ENCODE results near the gene C4B. TPM values are rescaled to one million over a fixed set of nuclear protein-coding genes. Genes with fewer than 3 reads are reported as not detected.

The C4B gene
- total and polyA plus RNA-seq, 9 of the 15 experiments (the other 6 are each of a cell fraction or from before 2014, with no cell fraction given) = 0.32 to 8.8 (median 5.4) TPM

DNA sequence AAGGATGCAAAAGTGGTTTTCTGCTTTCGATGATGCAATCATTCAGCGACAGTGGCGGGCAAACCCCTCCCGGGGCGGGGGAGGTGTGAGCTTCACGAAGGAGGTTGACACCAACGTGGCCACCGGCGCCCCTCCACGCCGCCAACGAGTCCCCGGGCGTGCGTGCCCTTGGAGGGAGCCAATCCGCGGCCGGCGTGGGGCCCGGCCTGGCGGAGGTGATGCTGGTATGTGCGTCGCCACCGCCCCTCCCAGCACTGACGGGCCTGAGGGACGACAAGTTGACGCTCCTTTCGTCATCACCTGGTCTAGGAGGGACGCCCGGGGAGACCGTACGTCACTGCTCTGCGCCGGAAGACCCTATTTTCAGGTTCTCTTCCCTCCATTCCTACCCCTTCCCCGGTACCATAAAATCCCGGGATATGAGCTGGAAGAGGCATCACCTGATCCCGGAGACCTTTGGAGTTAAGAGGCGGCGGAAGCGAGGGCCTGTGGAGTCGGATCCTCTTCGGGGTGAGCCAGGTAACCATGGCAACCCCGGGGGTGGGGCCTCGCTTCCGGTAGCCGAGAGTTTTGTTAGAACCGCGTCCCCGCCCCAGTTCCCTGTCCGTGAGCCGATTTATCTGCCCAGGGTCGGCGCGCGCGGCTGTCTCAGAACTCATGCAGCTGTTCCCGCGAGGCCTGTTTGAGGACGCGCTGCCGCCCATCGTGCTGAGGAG, 42.4 kb upstream of the C4B start, which contains the start of gene DXO (continued):
- peak; percentile 11 for TF ChIP-seq CHD4 (IDR thresholded peaks at IDR 0.05; ENCODE audit: insufficient read depth, insufficient replicate concordance, low read depth, low read length, poor library complexity, severe bottlenecking)
- TF ChIP-seq ASH1L (IDR thresholded peaks at IDR 0.05; ENCODE audit: borderline replicate concordance, low read depth, partially characterized antibody) = peak; percentile 55
- no peak for TF ChIP-seq ILK (tag; IDR thresholded peaks at IDR 0.05; ENCODE audit: borderline replicate concordance, low read depth)
- TF ChIP-seq NR2F6 (CRISPR knock-in tag; IDR thresholded peaks at IDR 0.05) = no peak
- peak; percentile 100 for TF ChIP-seq TARDBP (IDR thresholded peaks at IDR 0.05)
- no peak; the same call in 1 of the 2 replicates for TF ChIP-seq MEF2D (tag; conservative IDR thresholded peaks at IDR 0.05; ENCODE audit: low read depth)
- TF ChIP-seq, protein P1, sequence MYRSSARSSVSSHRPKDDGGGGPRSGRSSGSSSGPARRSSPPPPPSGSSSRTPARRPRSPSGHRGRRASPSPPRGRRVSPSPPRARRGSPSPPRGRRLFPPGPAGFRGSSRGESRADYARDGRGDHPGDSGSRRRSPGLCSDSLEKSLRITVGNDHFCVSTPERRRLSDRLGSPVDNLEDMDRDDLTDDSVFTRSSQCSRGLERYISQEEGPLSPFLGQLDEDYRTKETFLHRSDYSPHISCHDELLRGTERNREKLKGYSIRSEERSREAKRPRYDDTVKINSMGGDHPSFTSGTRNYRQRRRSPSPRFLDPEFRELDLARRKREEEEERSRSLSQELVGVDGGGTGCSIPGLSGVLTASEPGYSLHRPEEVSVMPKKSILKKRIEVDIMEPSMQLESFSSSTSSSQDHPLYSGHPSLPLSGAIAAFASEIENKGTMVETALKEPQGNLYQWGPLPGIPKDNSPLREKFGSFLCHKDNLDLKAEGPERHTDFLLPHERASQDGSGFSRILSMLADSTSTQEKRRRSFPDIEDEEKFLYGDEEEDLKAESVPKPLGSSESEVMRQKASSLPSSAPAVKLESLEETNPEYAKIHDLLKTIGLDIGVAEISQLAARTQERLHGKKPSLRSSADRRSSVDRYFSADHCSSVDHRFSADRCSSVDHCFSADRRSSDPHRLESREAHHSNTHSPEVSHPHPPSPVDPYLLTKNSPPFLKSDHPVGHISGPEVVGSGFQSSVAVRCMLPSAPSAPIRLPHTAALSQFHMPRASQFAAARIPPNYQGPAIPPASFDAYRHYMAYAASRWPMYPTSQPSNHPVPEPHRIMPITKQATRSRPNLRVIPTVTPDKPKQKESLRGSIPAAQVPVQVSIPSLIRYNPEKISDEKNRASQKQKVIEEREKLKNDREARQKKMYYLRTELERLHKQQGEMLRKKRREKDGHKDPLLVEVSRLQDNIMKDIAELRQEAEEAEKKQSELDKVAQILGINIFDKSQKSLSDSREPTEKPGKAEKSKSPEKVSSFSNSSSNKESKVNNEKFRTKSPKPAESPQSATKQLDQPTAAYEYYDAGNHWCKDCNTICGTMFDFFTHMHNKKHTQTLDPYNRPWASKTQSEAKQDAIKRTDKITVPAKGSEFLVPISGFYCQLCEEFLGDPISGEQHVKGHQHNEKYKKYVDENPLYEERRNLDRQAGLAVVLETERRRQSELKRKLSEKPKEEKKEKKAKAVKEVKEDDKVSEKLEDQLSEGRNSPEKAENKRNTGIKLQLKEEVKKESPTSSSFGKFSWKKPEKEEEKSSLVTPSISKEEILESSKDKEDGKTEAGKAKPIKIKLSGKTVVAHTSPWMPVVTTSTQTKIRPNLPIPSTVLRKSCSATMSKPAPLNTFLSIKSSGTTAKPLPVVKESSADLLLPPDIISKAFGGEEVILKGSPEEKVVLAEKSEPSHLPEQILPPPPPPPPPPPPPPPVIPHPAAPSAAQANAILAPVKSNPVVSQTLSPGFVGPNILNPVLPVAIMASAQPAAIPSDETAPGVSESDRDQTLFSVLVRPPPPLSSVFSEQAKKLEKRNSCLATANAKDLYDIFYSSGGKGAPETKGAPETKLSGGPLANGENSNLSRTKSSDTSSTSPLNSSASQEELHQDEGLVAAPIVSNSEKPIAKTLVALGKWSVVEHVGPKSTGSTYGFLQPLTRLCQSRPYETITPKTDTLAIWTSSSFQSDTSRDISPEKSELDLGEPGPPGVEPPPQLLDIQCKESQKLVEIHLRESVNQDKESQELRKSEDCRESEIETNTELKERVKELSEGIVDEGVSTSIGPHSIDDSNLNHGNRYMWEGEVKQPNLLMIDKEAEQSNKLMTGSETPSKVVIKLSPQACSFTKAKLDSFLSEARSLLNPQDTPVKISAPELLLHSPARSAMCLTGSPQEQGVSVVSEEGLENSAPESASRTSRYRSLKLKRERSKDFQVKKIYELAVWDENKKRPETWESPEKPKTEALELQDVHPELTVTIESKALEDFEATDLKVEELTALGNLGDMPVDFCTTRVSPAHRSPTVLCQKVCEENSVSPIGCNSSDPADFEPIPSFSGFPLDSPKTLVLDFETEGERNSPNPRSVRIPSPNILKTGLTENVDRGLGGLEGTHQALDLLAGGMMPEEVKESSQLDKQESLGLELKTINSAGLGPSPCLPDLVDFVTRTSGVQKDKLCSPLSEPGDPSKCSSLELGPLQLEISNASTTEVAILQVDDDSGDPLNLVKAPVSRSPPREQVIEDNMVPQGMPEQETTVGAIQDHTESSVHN (IDR thresholded peaks at IDR 0.05; ENCODE audit: borderline replicate concordance in 1 of 2, low read depth in 1 of 2) = peak in 1 of 2 experiments; percentile 82; a peak in 2 of 4 replicates
- TF ChIP-seq SUPT5H (IDR thresholded peaks at IDR 0.05) = peak; percentile 67; the same call in 1 of the 2 replicates
- TF ChIP-seq ARHGAP35 (IDR thresholded peaks at IDR 0.05; ENCODE audit: partially characterized antibody) = no peak
- TF ChIP-seq, protein P2, sequence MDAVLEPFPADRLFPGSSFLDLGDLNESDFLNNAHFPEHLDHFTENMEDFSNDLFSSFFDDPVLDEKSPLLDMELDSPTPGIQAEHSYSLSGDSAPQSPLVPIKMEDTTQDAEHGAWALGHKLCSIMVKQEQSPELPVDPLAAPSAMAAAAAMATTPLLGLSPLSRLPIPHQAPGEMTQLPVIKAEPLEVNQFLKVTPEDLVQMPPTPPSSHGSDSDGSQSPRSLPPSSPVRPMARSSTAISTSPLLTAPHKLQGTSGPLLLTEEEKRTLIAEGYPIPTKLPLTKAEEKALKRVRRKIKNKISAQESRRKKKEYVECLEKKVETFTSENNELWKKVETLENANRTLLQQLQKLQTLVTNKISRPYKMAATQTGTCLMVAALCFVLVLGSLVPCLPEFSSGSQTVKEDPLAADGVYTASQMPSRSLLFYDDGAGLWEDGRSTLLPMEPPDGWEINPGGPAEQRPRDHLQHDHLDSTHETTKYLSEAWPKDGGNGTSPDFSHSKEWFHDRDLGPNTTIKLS (IDR thresholded peaks at IDR 0.05; ENCODE audit: borderline replicate concordance, low read depth) = peak; percentile 99
- peak; percentile 64; the same call in 1 of the 2 replicates for TF ChIP-seq SMAD3 (CRISPR knock-in tag; conservative IDR thresholded peaks at IDR 0.05)
- TF ChIP-seq ZNF140 (CRISPR knock-in tag; IDR thresholded peaks at IDR 0.05) = no peak
- peak; percentile 98 for TF ChIP-seq ZSCAN32 (CRISPR knock-in tag; IDR thresholded peaks at IDR 0.05)
- TF ChIP-seq, protein P3, sequence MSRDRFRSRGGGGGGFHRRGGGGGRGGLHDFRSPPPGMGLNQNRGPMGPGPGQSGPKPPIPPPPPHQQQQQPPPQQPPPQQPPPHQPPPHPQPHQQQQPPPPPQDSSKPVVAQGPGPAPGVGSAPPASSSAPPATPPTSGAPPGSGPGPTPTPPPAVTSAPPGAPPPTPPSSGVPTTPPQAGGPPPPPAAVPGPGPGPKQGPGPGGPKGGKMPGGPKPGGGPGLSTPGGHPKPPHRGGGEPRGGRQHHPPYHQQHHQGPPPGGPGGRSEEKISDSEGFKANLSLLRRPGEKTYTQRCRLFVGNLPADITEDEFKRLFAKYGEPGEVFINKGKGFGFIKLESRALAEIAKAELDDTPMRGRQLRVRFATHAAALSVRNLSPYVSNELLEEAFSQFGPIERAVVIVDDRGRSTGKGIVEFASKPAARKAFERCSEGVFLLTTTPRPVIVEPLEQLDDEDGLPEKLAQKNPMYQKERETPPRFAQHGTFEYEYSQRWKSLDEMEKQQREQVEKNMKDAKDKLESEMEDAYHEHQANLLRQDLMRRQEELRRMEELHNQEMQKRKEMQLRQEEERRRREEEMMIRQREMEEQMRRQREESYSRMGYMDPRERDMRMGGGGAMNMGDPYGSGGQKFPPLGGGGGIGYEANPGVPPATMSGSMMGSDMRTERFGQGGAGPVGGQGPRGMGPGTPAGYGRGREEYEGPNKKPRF (IDR thresholded peaks at IDR 0.05; ENCODE audit: low read depth, low read length) = no peak
- TF ChIP-seq BRD4 (IDR thresholded peaks at IDR 0.05) = no peak
- TF ChIP-seq CREM (IDR thresholded peaks at IDR 0.05; ENCODE audit: low read depth) = peak; percentile 97

All from K562 (cell line).